Kidney epithelial cell (primary cell): Measurements from ENCODE around the gene ABCF2. TPM values are rescaled to one million over a fixed set of nuclear protein-coding genes. Genes with fewer than 3 reads are reported as not detected.

ENCODE experiments used
- DNase-seq: peaks from one replicate; pipeline ENCODE4 v3.0.0-alpha.2; 2010; ENCODE audit warnings: low read depth
- H3K27me3 ChIP-seq: 2 replicates; pipeline ENCODE4 v1.6.0; 2011; ENCODE audit warnings: low read length; ENCODE audit not compliant: control insufficient read depth, insufficient read depth
- H3K36me3 ChIP-seq: 2 replicates; pipeline ENCODE4 v1.5.1; 2011; ENCODE audit warnings: low read length; ENCODE audit not compliant: control insufficient read depth, insufficient read depth
- H3K4me3 ChIP-seq: 2 replicates; pipeline ENCODE4 v1.5.1; 2011; ENCODE audit warnings: low read depth, mild to moderate bottlenecking, control low read depth, low read length
- total RNA-seq: library from RNA; depleted of rRNA; stranded (reverse); fragments of >200 nt; gene quantifications from 2 replicates; pipeline ENCODE4 v1.2.3, GENCODE V29; 2015
- TF ChIP-seq, protein P1 (sequence below): IDR thresholded peaks from 2 replicates; pipeline ENCODE4 v1.5.1; 2011; ENCODE audit warnings: mild to moderate bottlenecking, moderate library complexity, low read length, control low read depth, inconsistent platforms; ENCODE audit not compliant: insufficient read depth, poor library complexity, severe bottlenecking

Gene ABCF2
- total RNA-seq, 1 donor from 2014 or later, result 75.4 TPM

DNA sequence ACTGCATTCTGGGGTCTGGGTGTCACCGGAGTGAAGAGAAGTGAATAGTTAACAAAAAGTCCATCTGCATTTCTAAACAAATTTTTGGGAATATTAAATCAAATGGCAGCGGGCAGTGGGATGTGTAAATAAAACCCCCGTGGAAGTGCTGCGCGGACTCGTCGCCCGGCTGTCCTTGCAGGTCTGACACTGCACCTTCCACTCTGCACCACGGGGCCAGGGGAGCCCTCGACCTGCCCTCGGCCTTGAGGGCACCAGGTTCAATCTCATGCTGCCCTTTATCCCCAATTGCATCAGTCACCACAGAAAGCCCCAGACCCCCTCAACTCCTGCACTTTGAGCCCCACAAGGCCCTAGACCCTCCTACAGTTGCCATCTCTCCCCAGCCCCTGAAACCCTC is 27.8 kb upstream of the ABCF2 start:
- peaks cover 31% of the 10 kb centered on the region for H3K27me3 ChIP-seq
- no peak overlapping the region for H3K4me3 ChIP-seq
- DNase-seq, result no peak
- H3K36me3 ChIP-seq, result no peaks in the 10 kb centered on the region
- TF ChIP-seq, protein P1, sequence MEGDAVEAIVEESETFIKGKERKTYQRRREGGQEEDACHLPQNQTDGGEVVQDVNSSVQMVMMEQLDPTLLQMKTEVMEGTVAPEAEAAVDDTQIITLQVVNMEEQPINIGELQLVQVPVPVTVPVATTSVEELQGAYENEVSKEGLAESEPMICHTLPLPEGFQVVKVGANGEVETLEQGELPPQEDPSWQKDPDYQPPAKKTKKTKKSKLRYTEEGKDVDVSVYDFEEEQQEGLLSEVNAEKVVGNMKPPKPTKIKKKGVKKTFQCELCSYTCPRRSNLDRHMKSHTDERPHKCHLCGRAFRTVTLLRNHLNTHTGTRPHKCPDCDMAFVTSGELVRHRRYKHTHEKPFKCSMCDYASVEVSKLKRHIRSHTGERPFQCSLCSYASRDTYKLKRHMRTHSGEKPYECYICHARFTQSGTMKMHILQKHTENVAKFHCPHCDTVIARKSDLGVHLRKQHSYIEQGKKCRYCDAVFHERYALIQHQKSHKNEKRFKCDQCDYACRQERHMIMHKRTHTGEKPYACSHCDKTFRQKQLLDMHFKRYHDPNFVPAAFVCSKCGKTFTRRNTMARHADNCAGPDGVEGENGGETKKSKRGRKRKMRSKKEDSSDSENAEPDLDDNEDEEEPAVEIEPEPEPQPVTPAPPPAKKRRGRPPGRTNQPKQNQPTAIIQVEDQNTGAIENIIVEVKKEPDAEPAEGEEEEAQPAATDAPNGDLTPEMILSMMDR, result no peak

DNA sequence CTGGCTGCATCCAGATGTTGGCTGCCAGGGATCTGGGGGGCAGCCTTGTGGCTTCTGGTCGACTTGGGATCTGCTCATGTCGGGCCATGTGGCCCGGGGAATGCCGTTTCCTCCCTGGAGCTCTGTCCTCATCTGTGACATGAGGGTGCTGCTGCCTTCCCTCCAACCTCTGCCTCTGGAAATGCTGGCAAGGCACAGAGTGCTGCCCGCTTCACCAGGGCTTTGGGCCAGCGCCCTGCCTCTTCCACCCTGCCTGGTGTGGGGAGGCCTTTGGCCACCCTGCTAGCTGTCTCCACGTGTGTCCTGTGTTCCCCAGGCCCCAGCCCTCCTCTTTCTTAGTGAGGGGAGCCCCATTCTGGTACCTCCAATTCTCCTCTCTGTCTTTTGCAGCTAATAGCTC is 27.3 kb upstream of the ABCF2 start:
- DNase-seq, result no peak
- H3K27me3 ChIP-seq, result peaks cover 30% of the 10 kb centered on the region
- H3K36me3 ChIP-seq, result no peaks in the 10 kb centered on the region
- TF ChIP-seq, protein P1, result no peak
- no peak overlapping the region for H3K4me3 ChIP-seq

DNA sequence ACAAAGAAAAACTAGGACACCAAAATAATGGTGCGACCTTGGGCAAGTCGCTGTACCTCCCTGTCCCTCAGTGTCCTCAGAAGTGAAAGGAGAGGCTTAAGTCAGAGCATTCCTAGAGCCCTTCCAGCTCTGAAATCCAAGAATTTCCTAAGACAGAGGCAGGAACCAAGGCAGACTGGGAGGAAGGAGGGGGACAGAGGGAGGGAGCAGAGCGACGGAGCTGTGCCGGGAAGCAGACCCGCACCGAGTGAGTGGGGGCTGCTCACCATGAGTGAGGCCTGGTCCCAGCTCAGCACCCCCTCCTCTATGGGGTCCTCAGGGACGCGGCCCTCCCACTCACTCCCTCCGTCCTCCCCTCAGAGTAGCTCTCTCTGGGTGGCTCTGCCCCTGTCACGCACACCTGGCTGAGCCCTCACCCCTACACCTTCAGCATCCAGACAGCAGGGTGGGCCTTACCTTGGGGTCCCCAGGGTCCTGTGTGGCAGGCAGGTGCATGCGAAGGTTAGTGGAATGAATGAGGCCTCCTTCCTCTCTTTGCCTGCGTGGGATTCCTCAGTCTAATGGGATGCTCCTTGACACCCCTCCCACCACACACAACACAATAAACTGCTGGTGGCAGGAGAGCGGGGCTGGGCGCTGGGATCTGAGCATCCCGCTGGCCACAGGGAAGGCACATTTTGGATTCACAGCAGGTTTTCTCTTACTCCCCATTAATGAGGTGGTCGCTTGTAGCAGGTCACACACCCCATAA is 26.1 kb upstream of the ABCF2 start:
- Histone ChIP-seq H3K36me3 (no peaks in the 10 kb centered on the region), H3K4me3 (no peak overlapping the region), H3K27me3 (peaks cover 30% of the 10 kb centered on the region)
- DNase-seq, result no peak
- TF ChIP-seq, protein P1, result no peak

DNA sequence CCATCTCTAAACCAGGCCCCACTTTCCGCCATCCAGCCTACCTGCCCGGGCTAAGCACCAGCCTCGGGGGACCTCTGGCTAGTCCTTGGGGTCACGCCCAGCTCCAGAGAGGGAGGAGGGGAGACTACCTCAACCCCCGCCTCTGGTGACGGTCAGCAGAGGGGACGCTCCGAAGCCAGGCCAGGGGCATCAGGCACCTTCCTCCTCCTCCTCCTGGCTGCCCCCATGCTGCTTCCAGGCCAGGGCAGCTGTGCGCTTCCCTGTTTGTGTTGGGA is 25.5 kb upstream of the ABCF2 start:
- no peak for DNase-seq

DNA sequence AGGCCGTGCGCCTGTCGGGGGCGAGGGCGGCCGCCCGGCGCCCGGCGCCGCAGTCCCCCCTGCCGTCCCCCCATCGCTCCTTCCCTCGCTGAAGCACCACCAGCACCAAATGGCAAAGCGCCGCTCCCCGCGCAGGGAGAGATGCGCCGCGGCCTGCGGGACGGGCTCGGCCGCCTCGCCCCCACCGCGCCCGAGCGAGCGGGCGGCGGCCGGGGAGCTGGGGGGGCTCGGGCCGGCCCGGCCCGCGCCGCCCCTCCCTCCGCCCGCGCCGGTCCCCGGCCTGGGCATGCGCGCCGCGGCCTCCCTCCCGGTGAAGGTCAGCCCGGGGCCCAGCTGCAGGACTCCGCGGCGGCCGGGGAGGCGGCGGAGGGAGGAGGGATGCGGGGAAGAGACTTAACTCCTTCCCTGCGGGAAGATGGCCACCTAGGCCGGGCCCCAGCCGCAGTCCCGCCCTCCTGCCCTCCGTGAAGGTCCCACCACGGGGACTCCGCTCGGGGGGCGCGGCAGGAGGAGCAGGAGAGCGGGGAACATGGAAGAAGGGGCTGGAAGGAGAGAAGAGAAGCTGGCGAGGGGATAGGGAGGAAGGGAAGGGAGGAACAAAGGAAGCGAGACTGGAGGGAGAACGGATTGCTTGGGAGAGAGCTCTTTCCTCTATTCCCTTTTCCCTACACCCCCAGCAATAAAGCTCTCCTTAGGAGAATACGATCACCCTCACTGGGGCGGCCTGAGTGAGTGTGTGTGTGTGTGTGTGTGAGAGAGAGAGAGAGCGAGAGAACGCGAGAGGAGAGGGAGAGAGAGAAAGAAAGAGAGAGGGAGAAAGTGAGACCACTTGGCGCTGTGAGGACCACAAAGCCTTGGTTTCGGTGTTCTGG is 24.9 kb upstream of the ABCF2 start:
- DNase-seq, result no peak
- Histone ChIP-seq H3K27me3 (peaks cover 20% of the 10 kb centered on the region), H3K4me3 (peak overlapping the region; percentile 40), H3K36me3 (no peaks in the 10 kb centered on the region)
- TF ChIP-seq, protein P1, result no peak

More for the DNA sequence above, 25.5 kb upstream of the ABCF2 start:
- no peaks in the 10 kb centered on the region for H3K36me3 ChIP-seq
- H3K4me3 ChIP-seq, result peak overlapping the region; percentile 40
- peaks cover 24% of the 10 kb centered on the region for H3K27me3 ChIP-seq
- TF ChIP-seq, protein P1, result no peak

DNA sequence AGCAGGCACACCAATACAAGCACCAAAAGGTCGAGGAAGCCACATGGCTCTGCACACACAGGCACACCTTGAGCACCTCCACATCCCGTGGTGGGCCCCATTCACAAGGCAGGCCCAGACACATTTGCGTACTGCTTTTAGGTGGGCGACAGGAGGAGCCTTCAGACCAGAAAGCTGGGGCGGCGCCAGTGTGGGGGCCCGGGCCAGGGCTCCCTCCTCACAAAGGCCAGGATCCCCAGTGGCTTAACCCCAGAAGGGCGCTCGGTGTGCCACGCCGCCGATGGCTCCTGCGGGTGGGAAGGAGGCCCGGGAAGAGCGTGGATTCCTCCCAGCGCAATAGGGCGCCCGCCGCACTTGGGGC is 24.3 kb upstream of the ABCF2 start:
- Histone ChIP-seq H3K27me3 (peaks cover 15% of the 10 kb centered on the region), H3K4me3 (peak overlapping the region; percentile 40), H3K36me3 (no peaks in the 10 kb centered on the region)
- no peak for DNase-seq
- TF ChIP-seq, protein P1, result no peak
